ENCODE data around the gene KRTAP5-7.

The KRTAP5-7 gene

DNA sequence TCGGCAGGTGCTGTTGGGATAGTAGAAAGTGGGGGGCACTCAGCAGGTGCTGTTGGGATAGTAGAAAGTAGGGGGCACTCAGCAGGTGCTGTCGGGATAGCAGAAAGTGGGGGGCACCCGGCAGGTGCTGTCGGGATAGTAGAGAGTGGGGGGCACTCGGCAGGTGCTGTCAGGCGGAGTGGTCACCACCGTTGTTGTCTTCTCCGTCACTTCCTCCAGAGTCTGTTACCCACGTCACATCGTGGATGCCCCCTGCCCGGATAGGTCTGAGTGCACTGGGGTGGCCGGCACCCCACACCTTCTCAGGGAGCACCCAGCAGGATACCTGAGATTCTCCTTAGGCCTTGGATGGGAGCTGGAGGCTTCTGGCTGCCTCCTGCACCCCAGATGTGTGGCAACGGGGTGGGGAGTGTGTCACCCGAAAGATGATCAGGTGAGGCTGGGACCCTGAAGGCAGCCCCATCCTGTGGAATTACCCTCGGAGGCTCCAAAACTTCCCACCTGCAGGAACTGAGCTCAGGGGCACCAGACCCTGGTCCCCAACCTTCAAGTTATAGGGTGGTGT lies 24.1 kb upstream of the KRTAP5-7 start:
- Mint-ChIP-seq H3K9me3 (peaks cover 5 to 11% of the 10 kb centered on the region in 2 donors), H3K27ac (no peak overlapping the region), H3K36me3 (peaks cover 66 to 84% of the 10 kb centered on the region in 2 donors), H3K4me3 (no peak overlapping the region), H3K4me1 (peaks cover 3 to 7% of the 10 kb centered on the region in 2 donors), H3K27me3 (no peaks in the 10 kb centered on the region)
- no peak for ATAC-seq (replicated peaks)
- no peak for DNase-seq

DNA sequence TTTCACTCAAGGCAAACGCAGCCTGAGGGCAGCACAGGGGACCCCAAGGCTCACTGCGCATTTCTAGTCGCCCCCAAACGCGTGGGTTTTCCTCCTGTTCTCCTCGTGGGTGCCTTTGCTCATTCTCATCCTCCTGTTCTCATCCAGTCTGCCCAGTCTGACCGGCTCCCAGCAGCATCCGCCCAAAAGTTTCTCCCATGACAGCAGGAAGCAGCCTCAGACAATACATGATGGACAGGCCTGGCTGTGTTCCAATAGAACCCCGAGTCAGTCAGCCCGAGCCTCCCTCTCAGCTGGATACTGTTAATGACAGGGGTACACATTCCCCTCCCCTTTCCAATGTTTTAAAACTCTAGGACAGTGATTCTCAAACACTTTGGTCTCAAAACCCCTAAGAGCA lies 22.5 kb upstream of the KRTAP5-7 start:
- H3K27ac Mint-ChIP-seq: no peak overlapping the region
- H3K27me3 Mint-ChIP-seq: no peaks in the 10 kb centered on the region
- peaks cover 3 to 7% of the 10 kb centered on the region in 2 donors for H3K4me1 Mint-ChIP-seq
- H3K9me3 Mint-ChIP-seq: peaks cover 14 to 22% of the 10 kb centered on the region in 2 donors
- DNase-seq (no peak), ATAC-seq (replicated peaks) (no peak)
- no peak overlapping the region for H3K4me3 Mint-ChIP-seq
- H3K36me3 Mint-ChIP-seq: peaks cover 65 to 82% of the 10 kb centered on the region in 2 donors

DNA sequence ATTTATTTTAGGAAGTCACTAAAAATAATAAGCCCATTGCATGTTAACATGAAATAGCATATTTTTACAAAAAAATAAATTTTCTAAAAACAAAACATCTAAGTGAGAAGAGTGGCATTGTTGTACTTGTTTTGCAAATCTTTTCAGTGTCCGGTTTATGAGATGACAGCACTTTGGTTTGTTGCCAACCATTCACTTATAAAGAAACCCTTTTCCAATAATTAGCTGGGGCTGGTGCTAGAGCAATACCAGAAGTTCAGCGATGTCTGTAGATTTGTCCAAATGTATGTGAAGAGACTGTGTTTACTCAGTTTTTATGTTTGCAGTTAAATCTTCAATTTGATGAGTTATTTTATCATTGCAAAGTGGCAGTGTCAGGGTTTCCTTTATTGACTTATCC lies 22.1 kb upstream of the KRTAP5-7 start:
- Mint-ChIP-seq H3K9me3 (peaks cover 19 to 27% of the 10 kb centered on the region in 2 donors), H3K27ac (no peak overlapping the region), H3K36me3 (peaks cover 63 to 84% of the 10 kb centered on the region in 2 donors), H3K4me3 (no peak overlapping the region), H3K4me1 (peaks cover 3 to 7% of the 10 kb centered on the region in 2 donors), H3K27me3 (no peaks in the 10 kb centered on the region)
- ATAC-seq (replicated peaks) (no peak), DNase-seq (no peak)

DNA sequence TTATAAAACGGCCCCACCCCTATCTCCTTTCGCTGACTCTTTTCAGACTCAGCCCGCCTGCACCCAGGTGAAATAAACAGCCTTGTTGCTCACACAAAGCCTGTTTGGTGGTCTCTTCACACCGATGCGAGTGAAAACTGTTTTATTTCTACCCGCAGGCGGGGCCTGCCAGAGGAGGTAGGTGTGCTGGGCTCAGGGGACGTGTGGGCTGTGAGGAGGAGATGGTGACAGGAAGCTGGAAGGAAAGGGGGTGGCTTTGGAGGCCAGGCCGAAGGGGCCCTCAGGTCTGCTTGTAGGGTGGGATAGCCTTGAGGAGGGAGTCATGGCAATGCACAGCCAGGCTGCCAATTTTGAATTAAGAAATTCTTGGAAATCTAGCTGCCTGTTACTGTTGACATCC lies 21.3 kb upstream of the KRTAP5-7 start:
- Mint-ChIP-seq H3K4me3 (no peak overlapping the region), H3K27ac (no peak overlapping the region), H3K27me3 (no peaks in the 10 kb centered on the region), H3K9me3 (peaks cover 19 to 29% of the 10 kb centered on the region in 2 donors), H3K4me1 (peaks cover 3 to 7% of the 10 kb centered on the region in 2 donors), H3K36me3 (peaks cover 55 to 78% of the 10 kb centered on the region in 2 donors)
- DNase-seq: no peak
- no peak for ATAC-seq (replicated peaks)

DNA sequence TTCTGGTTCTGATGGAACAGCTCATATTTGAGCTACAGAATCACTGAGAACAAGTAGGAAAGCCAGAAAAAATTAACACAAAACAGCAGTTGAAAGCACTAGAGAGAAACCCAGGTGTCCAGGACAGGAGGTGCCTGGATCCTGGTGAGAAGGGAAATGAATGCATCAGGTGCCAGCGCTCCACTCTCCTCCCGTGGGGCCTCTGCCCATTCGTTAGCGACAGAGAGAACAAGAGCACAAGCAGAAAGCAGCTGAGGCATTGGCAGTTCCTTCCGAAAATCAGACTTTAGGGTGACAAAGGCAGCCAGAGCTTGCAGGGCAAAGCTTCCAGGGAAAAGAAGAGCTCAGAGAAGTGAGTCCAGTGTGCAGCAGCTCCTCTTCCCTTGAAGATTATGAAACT lies 20.0 kb upstream of the KRTAP5-7 start:
- ATAC-seq (replicated peaks): no peak
- Mint-ChIP-seq H3K9me3 (peaks cover 23 to 35% of the 10 kb centered on the region in 2 donors), H3K4me1 (peaks cover 3 to 7% of the 10 kb centered on the region in 2 donors), H3K36me3 (peaks cover 50 to 68% of the 10 kb centered on the region in 2 donors), H3K27ac (no peak overlapping the region), H3K27me3 (no peaks in the 10 kb centered on the region), H3K4me3 (no peak overlapping the region)
- no peak for DNase-seq

DNA sequence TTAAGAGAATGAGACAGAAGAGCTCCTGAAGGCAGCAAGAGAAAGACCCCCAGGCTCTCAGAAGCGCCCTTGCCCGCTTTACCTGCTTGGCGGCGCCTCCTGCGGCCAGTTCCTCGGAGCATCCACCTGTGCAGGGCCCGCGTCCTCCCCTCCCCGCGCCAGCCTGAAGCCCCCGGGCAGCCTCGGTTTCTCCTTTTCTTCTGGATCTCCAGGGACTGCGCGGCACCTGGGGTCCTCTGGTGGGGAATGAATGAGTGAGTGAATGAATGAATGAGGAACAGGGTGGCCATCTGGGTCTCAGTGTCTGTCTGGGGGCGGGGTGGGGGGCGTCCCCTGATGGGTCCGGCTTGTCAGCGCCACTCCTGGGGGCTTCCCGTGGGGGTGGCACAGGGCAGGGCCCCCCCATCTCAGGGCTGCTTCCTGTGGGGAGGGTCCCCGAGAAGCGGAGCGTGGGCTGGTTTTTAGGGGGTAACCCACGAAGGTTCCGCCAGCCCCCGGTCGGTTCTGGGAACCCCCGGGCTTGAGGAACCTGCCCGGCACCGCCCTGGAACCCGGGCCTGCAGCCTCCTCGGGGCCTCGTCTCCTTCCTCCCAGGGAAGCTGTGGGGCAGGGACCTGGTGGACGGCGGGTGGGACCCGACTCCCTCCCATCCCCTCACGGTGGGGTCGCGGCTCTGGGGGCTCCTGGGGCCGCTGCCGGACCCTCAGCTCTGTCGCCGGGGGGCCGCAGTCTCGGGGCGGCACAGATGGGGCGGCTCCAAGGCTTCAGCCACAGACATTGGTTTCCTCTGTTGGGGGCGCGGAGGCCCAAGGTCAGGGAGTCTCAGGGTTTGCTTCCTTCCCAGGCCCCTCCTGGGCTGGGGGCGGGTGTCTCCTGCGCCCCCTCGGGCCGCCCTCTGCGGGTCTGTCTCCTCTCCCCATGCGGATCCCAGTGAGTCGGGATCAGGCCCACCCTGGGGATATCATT lies 8.3 kb upstream of the KRTAP5-7 start:
- H3K4me3 Mint-ChIP-seq: no peak overlapping the region

DNA sequence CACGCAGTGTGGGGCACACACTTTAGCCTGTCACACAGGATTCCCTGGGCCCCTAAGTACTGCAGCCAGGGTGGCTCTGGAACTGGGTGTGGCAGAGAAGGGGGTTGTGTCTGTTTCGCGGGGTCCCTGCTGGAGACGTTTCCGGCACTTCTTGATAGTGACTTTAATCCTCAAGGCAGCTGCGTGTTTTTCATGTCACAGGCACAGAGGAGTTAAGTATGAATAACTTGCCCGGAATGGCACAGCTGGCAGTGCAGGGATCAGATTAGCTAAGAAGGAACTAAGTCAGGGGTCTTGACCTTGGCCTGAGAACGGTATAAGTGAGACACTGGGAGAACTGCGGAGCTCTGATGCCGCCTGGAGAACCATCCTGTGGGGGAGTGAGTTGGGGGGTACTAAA lies 7.5 kb upstream of the KRTAP5-7 start:
- H3K4me3 Mint-ChIP-seq: no peak overlapping the region
- ATAC-seq (replicated peaks) (no peak), DNase-seq (no peak)
- H3K9me3 Mint-ChIP-seq: peaks cover 0 to 4% of the 10 kb centered on the region in 2 donors
- H3K4me1 Mint-ChIP-seq: no peaks in the 10 kb centered on the region
- peaks cover 2 to 5% of the 10 kb centered on the region in 2 donors for H3K36me3 Mint-ChIP-seq
- no peak overlapping the region for H3K27ac Mint-ChIP-seq
- H3K27me3 Mint-ChIP-seq: no peaks in the 10 kb centered on the region

More for the DNA sequence above, 8.3 kb upstream of the KRTAP5-7 start:
- Mint-ChIP-seq H3K27me3 (no peaks in the 10 kb centered on the region), H3K4me1 (no peaks in the 10 kb centered on the region), H3K36me3 (peaks cover 3 to 5% of the 10 kb centered on the region in 2 donors), H3K9me3 (peaks cover 1 to 6% of the 10 kb centered on the region in 2 donors), H3K27ac (no peak overlapping the region)
- ATAC-seq (replicated peaks) (no peak), DNase-seq (no peak)

DNA sequence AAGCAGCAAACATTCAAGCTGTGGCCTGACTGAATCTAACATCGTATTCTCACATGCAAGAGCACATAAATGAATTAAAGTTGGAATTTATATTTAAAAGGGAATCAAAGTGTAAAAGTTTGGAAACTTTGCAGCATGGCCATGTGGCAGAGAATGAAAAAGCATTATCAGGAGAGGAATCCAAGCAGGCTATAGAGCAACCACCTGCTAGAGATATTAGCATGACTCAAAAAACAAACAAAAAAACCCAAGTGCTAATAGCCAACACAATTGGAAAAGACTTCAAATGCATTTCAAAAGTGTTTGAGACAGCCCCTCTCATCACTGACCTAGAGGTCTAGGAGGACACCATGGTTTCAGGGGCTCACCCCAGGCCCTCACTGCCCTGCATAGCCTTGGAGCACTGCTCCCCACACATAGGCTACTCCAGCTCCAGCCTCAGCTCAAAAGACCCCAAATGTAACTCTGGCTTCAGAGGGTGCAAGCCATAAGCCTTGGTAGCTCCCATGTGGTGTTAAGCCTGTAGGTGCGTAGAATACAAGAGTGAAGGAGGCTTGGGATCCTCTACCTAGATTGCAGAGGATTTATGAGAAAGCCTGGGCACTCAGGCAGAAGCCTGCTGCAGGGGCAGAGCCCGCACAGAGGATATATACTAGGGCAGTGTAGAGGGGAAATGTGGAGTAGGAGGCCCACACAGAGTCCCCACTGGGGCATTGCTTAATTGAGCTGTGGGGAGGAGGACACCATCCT lies 1.7 kb upstream of the KRTAP5-7 start:
- DNase-seq (no peak), ATAC-seq (replicated peaks) (no peak)
- Mint-ChIP-seq H3K27me3 (peaks cover 3 to 11% of the 10 kb centered on the region in 2 donors), H3K9me3 (peaks cover 0 to 4% of the 10 kb centered on the region in 2 donors), H3K36me3 (peaks cover 4 to 5% of the 10 kb centered on the region in 2 donors), H3K4me1 (no peaks in the 10 kb centered on the region), H3K4me3 (no peak overlapping the region), H3K27ac (no peak overlapping the region)

DNA sequence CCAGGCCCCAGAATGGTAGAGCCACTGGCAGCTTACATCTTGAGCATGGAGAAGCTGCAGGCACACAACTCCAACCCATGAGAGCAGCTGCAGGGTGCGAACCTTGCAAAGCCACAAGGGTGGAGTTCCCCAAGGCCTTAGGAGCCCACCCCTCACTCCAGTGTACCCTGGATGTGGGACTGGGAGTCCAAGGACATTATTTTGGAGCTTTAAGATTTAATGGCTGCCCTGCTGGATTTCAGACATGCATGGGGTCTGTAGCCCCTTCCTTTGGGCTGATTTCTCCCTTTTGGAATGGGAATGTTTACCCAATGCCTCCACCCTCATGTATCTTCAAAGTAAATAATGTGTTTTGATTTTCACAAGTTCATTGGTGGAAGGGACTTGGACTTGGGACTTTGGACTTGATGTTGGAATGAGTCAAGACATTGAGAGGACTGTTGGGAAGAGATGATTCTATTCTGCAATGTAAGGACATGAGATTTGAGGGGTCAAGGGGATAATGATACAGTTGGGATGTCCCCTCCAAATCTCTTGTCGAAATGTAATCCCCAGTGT lies 1.1 kb upstream of the KRTAP5-7 start:
- H3K4me3 Mint-ChIP-seq: no peak overlapping the region
- DNase-seq (no peak), ATAC-seq (replicated peaks) (no peak)
- peaks cover 0 to 4% of the 10 kb centered on the region in 2 donors for H3K9me3 Mint-ChIP-seq
- no peak overlapping the region for H3K27ac Mint-ChIP-seq
- H3K27me3 Mint-ChIP-seq: peaks cover 3 to 11% of the 10 kb centered on the region in 2 donors
- H3K36me3 Mint-ChIP-seq: peaks cover 4 to 5% of the 10 kb centered on the region in 2 donors
- peaks cover 3 to 6% of the 10 kb centered on the region in 2 donors for H3K4me1 Mint-ChIP-seq

DNA sequence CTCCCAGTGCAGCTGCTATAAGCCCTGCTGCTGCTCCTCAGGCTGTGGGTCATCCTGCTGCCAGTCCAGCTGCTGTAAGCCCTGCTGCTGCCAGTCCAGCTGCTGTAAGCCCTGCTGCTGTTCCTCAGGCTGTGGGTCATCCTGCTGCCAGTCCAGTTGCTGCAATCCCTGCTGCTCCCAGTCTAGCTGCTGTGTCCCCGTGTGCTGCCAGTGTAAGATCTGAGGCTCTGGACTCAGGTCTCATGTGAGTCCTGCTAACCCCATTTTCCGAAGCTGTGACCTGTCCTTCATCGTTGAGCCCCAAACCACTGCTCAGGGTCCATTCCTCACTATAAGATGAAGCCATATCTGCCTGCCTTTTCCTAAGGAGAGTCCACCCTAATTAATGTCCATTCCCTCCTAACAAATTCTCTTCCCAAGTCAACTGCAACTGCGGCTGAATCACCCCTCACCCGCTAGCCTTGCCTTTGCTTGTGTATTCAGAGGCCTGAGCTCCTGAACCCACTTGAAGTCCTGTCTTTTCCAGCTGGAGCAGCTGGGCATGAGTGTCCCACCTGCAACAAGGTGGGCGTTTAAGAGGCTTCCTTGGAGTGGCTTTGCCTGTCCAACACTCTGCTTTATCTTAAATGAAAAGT lies 626 bp downstream of the KRTAP5-7 start:
- Mint-ChIP-seq H3K9me3 (no peaks in the 10 kb centered on the region), H3K4me1 (peaks cover 3 to 6% of the 10 kb centered on the region in 2 donors), H3K4me3 (no peak overlapping the region), H3K36me3 (peaks cover 3 to 4% of the 10 kb centered on the region in 2 donors), H3K27me3 (peaks cover 3 to 11% of the 10 kb centered on the region in 2 donors), H3K27ac (no peak overlapping the region)
- DNase-seq (no peak), ATAC-seq (replicated peaks) (no peak)

DNA sequence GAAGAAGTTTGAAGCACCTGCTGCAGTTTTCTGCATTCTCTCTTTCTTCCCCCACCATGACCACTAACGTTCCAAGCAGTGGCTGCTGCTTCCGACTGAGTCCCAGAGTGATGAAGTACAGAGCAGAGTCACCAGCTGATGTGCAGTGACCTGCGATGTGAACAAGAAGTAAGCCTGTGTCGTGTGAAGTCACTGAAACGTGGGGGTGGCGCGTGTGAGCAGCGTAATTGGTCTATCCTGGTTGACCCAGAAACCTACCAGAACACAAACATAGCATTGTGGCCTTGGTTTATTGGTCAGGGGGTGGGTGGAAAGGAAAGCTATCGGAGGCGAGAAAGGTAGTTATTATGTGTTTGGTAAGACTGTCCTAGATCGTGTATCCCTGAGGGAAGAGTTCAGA lies 3.5 kb downstream of the KRTAP5-7 start:
- peaks cover 5 to 6% of the 10 kb centered on the region in 2 donors for H3K4me1 Mint-ChIP-seq
- no peaks in the 10 kb centered on the region for H3K9me3 Mint-ChIP-seq
- no peak overlapping the region for H3K4me3 Mint-ChIP-seq
- DNase-seq (no peak), ATAC-seq (replicated peaks) (peak; percentile 51 to 55)
- H3K27me3 Mint-ChIP-seq: peaks cover 3 to 11% of the 10 kb centered on the region in 2 donors
- peaks cover 0 to 3% of the 10 kb centered on the region in 2 donors for H3K36me3 Mint-ChIP-seq
- no peak overlapping the region for H3K27ac Mint-ChIP-seq

DNA sequence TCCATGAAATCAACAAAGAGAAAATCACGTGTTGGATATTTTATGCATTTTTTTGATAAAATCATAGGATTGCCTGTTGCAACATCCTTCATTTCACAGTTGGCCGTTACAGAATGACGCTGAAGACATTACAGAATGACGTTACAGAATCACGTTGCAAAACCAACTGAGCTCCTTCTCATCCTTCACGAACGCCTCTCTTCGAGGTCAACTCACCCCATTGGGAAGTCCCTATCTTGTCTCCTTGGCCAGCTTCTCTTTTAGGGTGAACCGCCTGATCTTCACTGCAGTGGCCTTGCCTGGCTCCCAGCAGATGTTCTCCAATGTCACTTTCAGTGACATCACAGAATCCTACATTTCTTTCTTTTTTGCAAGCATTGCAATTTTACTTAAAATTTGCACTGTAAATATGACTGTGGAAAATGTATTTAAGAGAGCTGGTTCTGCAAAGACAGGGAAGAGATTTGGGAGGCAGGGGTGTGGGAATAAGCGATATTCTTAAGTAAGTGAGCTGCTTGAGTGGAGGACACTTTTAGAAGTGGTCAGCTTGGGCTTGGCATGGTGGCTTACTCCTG lies 5.1 kb downstream of the KRTAP5-7 start:
- H3K4me3 Mint-ChIP-seq: no peak overlapping the region
- H3K27ac Mint-ChIP-seq: no peak overlapping the region
- peaks cover 0 to 6% of the 10 kb centered on the region in 2 donors for H3K27me3 Mint-ChIP-seq

More for the DNA sequence above, 5.1 kb downstream of the KRTAP5-7 start:
- no peak for DNase-seq
- Mint-ChIP-seq H3K4me1 (peaks cover 5 to 6% of the 10 kb centered on the region in 2 donors), H3K9me3 (no peaks in the 10 kb centered on the region), H3K36me3 (peaks cover 0 to 3% of the 10 kb centered on the region in 2 donors)
- ATAC-seq (replicated peaks): no peak

All from stimulated activated naive B cell treated with anti-CD40 and anti-IgM and Interleukin-4, amounts not matched to agents 10 μg/mL and 1 μg/mL and 100 μg/mL, for 72 hours (primary cell).